ENCODE data around the gene TMEM259.

TMEM259 gene

DNA sequence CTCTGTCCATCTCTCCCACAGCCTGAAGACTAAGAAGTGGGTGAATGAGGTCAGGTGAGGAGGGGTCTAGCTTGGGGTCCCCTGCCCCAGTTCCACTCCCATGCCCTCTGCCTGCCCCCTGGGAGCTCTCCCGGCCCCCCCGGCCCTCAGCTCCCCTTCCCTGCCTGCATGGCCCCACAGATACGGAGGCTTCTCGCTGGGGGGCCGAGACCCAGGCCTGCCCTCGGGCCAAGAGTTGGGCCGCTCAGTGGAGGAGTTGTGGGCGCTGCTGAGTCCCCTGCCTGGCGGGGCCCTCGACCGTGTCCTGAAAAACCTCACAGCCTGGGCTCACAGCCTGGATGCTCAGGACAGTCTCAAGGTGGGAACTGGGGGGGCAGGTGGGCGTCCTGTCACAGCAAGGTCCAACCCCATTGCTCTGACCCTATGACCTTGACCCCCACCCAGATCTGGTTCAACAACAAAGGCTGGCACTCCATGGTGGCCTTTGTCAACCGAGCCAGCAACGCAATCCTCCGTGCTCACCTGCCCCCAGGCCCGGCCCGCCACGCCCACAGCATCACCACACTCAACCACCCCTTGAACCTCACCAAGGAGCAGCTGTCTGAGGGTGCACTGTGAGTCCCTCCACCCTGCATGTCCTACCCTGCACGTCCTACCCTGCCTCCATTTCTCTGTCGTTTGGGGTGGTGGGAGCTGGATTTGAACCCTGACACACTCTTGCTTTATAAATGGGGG, 35.1 kb upstream of the TMEM259 start:
- CTCF ChIA-PET = interaction anchor here (0.6 to 1.2 kb wide), 4 partner anchors 9 to 188 kb away, joined by 3 to 5 read pairs (median 4); no protein-coding TSS in a partner anchor
- no peak overlapping the region for H3K27ac ChIP-seq
- no peak for TF ChIP-seq CTCF (conservative IDR thresholded peaks at IDR 0.05; ENCODE audit: low read depth)
- POLR2A ChIA-PET (ENCODE audit: low non-redundant PET) = no interaction called here
- DNase-seq (ENCODE audit: low spot score) = no peak

DNA sequence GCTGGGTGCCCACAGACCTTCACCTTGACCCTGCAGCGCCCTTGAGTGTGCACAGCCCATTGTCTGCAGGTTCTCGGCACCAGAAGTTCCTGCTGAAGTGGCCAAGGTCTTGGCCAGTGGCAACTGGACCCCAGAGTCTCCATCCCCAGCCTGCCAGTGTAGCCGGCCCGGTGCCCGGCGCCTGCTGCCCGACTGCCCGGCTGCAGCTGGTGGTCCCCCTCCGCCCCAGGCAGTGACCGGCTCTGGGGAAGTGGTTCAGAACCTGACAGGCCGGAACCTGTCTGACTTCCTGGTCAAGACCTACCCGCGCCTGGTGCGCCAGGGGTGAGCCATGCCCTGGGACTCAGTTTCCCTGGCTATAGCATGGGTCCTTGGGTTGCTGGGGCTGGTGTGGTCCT, 34.1 kb upstream of the TMEM259 start:
- POLR2A ChIA-PET (ENCODE audit: low non-redundant PET) = no interaction called here
- CTCF ChIA-PET = no interaction called here
- H3K27ac ChIP-seq = no peak overlapping the region
- DNase-seq (ENCODE audit: low spot score) = no peak
- TF ChIP-seq CTCF (conservative IDR thresholded peaks at IDR 0.05; ENCODE audit: low read depth) = no peak

- ChIA-PET POLR2A (ENCODE audit: low non-redundant PET) (no interaction called here), CTCF (interaction anchor here (0.6 kb wide), 1 partner anchor 27 kb away, joined by 4 read pairs; no protein-coding TSS in a partner anchor)
- H3K27ac ChIP-seq = no peak overlapping the region
- no peak for TF ChIP-seq CTCF (conservative IDR thresholded peaks at IDR 0.05; ENCODE audit: low read depth)
- DNase-seq (ENCODE audit: low spot score) = no peak
Measured at GRCh38 chr19:1054102-1055027, 33.4 kb upstream of the TMEM259 start.

DNA sequence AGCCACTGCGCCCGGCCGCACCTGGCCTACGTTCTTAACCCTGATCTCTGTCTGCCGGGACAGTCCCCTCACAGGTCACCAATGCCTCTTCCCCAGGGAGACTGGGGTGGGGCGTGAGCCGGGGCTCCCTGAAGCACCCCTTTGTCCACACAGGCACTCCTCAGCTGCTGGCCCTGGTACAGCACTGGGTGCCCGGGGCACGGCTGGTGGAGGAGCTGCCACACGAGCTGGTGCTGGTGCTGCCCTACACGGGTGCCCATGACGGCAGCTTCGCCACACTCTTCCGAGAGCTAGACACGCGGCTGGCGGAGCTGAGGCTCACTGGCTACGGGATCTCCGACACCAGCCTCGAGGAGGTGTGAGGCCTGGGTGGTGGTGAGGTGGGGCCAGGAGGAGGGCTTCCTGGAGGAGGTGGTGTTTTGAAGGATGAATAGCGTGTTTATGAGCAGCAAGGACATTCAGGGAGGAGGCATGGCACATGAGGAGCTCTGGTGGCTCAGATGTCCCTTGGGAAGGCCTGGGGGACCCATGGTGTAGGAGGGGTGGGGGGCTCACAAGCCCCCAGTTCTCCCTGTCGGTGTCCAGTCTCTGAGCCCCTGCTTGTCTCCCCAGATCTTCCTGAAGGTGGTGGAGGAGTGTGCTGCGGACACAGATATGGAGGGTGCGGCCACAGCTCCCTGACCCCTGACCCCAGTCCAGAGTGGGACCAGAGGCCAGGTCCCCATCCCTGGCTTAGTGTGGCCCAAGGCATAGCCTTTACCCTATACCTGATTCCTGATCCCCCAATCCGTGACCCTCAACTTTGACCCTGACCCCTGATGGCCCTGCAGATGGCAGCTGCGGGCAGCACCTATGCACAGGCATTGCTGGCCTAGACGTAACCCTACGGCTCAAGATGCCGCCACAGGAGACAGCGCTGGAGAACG, 32.5 kb upstream of the TMEM259 start:
- ChIA-PET CTCF (interaction anchor here (0.8 kb wide), 1 partner anchor 394 kb away, joined by 3 read pairs; no protein-coding TSS in a partner anchor), POLR2A (ENCODE audit: low non-redundant PET) (no interaction called here)
- DNase-seq (ENCODE audit: low spot score) = no peak
- TF ChIP-seq CTCF (conservative IDR thresholded peaks at IDR 0.05; ENCODE audit: low read depth) = no peak
- H3K27ac ChIP-seq = peak overlapping the region; percentile 48

DNA sequence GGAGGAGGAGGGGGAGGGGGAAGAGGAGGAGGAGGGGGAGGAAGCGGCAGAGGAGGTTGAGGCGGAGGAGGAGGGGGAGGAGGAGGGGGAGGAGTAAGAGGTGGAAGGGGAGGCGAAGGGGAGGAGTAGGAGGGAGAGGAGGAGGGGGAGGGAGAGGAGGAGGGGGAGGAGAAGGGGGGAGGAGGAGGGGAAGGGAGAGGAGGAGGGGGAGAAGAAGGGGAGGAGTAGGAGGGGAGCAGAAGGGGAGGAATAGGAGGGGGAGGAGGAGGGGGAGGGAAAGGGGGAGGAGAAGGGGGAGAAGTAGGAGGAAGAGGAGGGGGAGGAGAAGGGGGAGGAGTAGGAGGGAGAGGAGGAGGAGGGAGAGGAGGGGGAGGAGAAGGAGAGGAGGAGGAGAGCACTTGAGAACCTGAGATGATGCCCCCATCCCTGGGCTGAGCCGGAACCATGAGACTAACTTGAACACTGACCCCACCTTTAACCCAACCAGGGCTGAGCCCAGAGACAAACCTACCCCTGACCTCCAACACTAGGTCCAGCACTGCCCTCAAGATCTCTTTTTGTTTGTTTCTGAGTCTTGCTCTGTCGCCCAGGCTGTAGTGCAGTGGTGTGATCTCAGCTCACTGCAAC, 31.5 kb upstream of the TMEM259 start:
- ChIA-PET CTCF (interaction anchor here (0.8 kb wide), 1 partner anchor 393 kb away, joined by 3 read pairs; no protein-coding TSS in a partner anchor), POLR2A (ENCODE audit: low non-redundant PET) (no interaction called here)
- H3K27ac ChIP-seq = peak overlapping the region; percentile 48
- no peak for TF ChIP-seq CTCF (conservative IDR thresholded peaks at IDR 0.05; ENCODE audit: low read depth)
- no peak for DNase-seq (ENCODE audit: low spot score)

All from RWPE1 (cell line).